PC-3 (cell line): ENCODE results near the gene RXRA. TPM values are rescaled to one million over a fixed set of nuclear protein-coding genes. Genes with fewer than 3 reads are reported as not detected.

Experiments used
- ATAC-seq: fragments of 200-7000 bp; cut with Tn5 transposase; 2 replicates; pipeline ENCODE4 v1.9.1; 2020; ENCODE audit warnings: mild to moderate bottlenecking, moderate library complexity
- BruUV-seq: library from RNA; stranded (reverse); fragments of 400-500 nt; replicated peaks from 2 replicates; lab custom pipeline; 2021; lab: Mats Ljungman, UMichigan
- CTCF ChIA-PET: fragments of 300-600 bp; sonication (Branson Sonifier 250); formaldehyde crosslinking; loops from one replicate; lab custom pipeline; 2022; ENCODE audit warnings: antibody characterized with exemption; lab: Charles Lee
- POLR2A ChIA-PET: fragments of 300-600 bp; sonication (Branson Sonifier 250); formaldehyde crosslinking; loops from one replicate; lab custom pipeline; 2022; ENCODE audit warnings: antibody characterized with exemption; ENCODE audit not compliant: unreplicated experiment; lab: Charles Lee
- DNase-seq: peaks from one replicate; pipeline ENCODE4 v3.0.0-alpha.2; 2015
- H2AFZ ChIP-seq: fragments of 300-600 bp; sonication (generic); 2 replicates; pipeline ENCODE4 v1.6.0; 2016; ENCODE audit warnings: antibody characterized with exemption, low read length
- H3F3A ChIP-seq: fragments of 300-600 bp; sonication (generic); one replicate; pipeline ENCODE4 v1.6.0; 2017; ENCODE audit warnings: antibody characterized with exemption, low read length, control low read depth, mild to moderate bottlenecking; ENCODE audit not compliant: unreplicated experiment
- H3K27ac ChIP-seq: fragments of 300-600 bp; sonication (generic); 2 replicates; pipeline ENCODE4 v1.5.1; 2016; ENCODE audit warnings: mild to moderate bottlenecking, low read length
- H3K27me3 ChIP-seq: fragments of 300-600 bp; sonication (generic); 2 replicates; pipeline ENCODE4 v1.6.1; 2016; ENCODE audit warnings: low read length, mixed read lengths
- H3K36me3 ChIP-seq: fragments of 300-600 bp; sonication (generic); 2 replicates; pipeline ENCODE4 v1.6.1; 2016; ENCODE audit warnings: low read depth, mixed run types, low read length, mixed read lengths
- H3K4me1 ChIP-seq: fragments of 300-600 bp; sonication (generic); 2 replicates; pipeline ENCODE4 v1.5.1; 2016; ENCODE audit warnings: low read length; ENCODE audit not compliant: insufficient read depth
- H3K4me2 ChIP-seq: fragments of 300-600 bp; sonication (generic); 2 replicates; pipeline ENCODE4 v1.6.0; 2016; ENCODE audit warnings: low read length
- H3K4me3 ChIP-seq: fragments of 300-600 bp; sonication (generic); 2 replicates; pipeline ENCODE4 v1.5.1; 2016; ENCODE audit warnings: mild to moderate bottlenecking, low read length, mixed read lengths
- H3K79me2 ChIP-seq: fragments of 300-600 bp; sonication (generic); 2 replicates; pipeline ENCODE4 v1.6.1; 2017; ENCODE audit warnings: low read length, mixed read lengths
- H3K9ac ChIP-seq: fragments of 300-600 bp; sonication (generic); 2 replicates; pipeline ENCODE4 v1.6.0; 2016; ENCODE audit warnings: mild to moderate bottlenecking, low read length
- H3K9me2 ChIP-seq: fragments of 300-600 bp; sonication (generic); replicated peaks from 2 replicates; pipeline ENCODE4 v1.6.1; 2016; ENCODE audit warnings: mixed run types, low read length, mixed read lengths
- H3K9me3 ChIP-seq: fragments of 300-600 bp; sonication (generic); 2 replicates; pipeline ENCODE4 v1.6.1; 2016; ENCODE audit warnings: low read length, mixed read lengths
- H4K20me1 ChIP-seq: fragments of 300-600 bp; sonication (generic); 2 replicates; pipeline ENCODE4 v1.6.1; 2016; ENCODE audit warnings: low read length, mixed read lengths
- EZH2 ChIP-seq: fragments of 300-600 bp; sonication (generic); IDR thresholded peaks from one replicate; pipeline ENCODE4 v1.6.1; 2017; ENCODE audit warnings: antibody characterized with exemption, mild to moderate bottlenecking, low read length; ENCODE audit not compliant: unreplicated experiment
- EZH2phosphoT487 ChIP-seq: fragments of 300-600 bp; sonication (generic); IDR thresholded peaks from 2 replicates; pipeline ENCODE4 v1.6.1; 2018; ENCODE audit warnings: mild to moderate bottlenecking, antibody characterized with exemption, low read length, borderline replicate concordance
- intact Hi-C: fragments of 100-400 bp; cut with micrococcal nuclease; formaldehyde crosslinking; loops from 2 replicates; pipeline ENCODE4 v1.9.0; 2023
- total RNA-seq: library from RNA; depleted of rRNA; stranded (reverse); fragments of >200 nt; gene quantifications from 2 replicates; pipeline ENCODE4 v1.2.3, GENCODE V29; 2014
- TF ChIP-seq, protein P1 (sequence below): fragments of 300-600 bp; sonication (generic); conservative IDR thresholded peaks from 2 replicates; pipeline ENCODE4 v1.5.1; 2017; ENCODE audit warnings: antibody characterized with exemption, low read depth, mild to moderate bottlenecking, low read length

RXRA gene
- total RNA-seq, 1 experiment from 2014 or later = 17.5 TPM

DNA sequence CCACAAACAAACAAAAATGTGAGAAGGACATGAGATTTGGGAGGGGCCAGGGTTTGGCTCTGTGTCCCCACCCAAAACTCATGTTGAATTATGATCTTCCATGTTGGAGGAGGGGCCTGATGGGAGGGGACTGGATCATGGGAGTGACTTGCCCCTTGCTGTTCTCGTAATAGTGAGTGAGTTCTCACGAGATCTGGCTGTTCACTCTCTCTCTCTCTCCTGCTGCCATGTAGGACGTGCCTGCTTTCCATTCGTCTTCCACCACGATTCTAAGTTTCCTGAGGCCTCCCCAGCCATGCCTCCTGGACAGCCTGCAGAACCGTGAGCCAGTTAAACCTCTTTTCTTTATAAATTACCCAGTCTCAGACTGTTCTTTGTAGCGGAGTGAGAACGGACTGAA lies 118.7 kb downstream of the RXRA start:
- peaks cover 5% of the 10 kb centered on the region; the same call in 1 of the 2 replicates for H3K4me1 ChIP-seq
- H3K27ac ChIP-seq = no peak overlapping the region
- ChIA-PET POLR2A (no interaction called here), CTCF (interaction anchor here (1.0 kb wide), 1 partner anchor 274 kb away, joined by 4 read pairs; no protein-coding TSS in a partner anchor)
- H3F3A ChIP-seq = no peaks in the 10 kb centered on the region
- H3K4me3 ChIP-seq = no peak overlapping the region
- no peaks in the 10 kb centered on the region for H3K36me3 ChIP-seq
- H3K27me3 ChIP-seq = no peaks in the 10 kb centered on the region
- H3K9me3 ChIP-seq = no peaks in the 10 kb centered on the region
- ATAC-seq (no peak), DNase-seq (no peak)
- BruUV-seq = no TSS peak
- no peaks in the 10 kb centered on the region for H3K9me2 ChIP-seq
- intact Hi-C loops = loop anchor here (5.0 kb wide), 1 partner anchor 197 kb away; the partner anchor contains the start of gene COL5A1
- no peak overlapping the region for H3K4me2 ChIP-seq
- no peak overlapping the region for H3K9ac ChIP-seq
- H2AFZ ChIP-seq = no peak overlapping the region
- no peak for TF ChIP-seq EZH2phosphoT487
- TF ChIP-seq EZH2 = no peak
- no peaks in the 10 kb centered on the region for H3K79me2 ChIP-seq
- no peaks in the 10 kb centered on the region for H4K20me1 ChIP-seq

DNA sequence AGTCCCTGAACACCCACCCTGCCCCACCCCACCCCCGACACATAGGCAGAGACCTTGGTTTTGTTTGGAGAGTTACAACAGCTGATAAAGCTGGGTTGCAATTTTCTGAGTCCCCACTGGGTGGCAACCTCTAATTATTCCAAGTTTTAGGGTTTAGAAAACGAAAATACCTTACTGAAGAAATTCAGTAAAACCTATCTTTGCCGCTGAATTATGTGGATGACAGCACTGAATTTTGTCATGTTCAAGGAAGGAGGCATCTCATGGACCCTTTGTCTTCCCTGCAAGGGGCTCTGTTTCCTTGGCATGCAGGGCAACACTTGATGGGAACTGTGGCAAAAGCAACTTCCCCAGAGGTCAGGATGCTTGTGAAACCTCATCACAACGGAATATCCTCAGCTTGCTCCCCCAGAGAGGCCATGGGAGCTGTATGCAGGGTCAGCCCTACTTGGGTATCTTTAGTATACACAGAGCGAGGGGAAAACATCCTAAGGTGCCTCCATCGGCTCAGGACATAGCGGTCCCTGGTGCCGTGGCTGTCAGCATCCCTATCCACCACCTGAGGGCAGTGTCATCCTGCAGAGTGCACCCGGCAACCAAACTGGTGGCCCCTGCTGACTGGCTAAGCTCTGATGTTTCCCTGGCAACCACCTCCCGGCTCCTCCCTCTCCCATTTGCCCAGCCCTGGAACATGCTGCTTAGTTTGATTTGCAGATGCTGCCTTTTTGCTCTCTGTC lies 123.1 kb downstream of the RXRA start:
- H3K4me2 ChIP-seq = no peak overlapping the region
- no peak overlapping the region for H2AFZ ChIP-seq
- H3K27ac ChIP-seq = no peak overlapping the region
- no peaks in the 10 kb centered on the region for H3K9me2 ChIP-seq
- POLR2A ChIA-PET = no interaction called here
- no TSS peak for BruUV-seq
- H4K20me1 ChIP-seq = no peaks in the 10 kb centered on the region
- no peak overlapping the region for H3K9ac ChIP-seq
- H3K79me2 ChIP-seq = no peaks in the 10 kb centered on the region
- intact Hi-C loops = loop anchor here (1.0 to 5.0 kb wide), 2 partner anchors 193 to 207 kb away; partner anchors contain the start of gene COL5A1
- no peaks in the 10 kb centered on the region for H3F3A ChIP-seq
- H3K4me3 ChIP-seq = no peak overlapping the region
- TF ChIP-seq, protein P1, sequence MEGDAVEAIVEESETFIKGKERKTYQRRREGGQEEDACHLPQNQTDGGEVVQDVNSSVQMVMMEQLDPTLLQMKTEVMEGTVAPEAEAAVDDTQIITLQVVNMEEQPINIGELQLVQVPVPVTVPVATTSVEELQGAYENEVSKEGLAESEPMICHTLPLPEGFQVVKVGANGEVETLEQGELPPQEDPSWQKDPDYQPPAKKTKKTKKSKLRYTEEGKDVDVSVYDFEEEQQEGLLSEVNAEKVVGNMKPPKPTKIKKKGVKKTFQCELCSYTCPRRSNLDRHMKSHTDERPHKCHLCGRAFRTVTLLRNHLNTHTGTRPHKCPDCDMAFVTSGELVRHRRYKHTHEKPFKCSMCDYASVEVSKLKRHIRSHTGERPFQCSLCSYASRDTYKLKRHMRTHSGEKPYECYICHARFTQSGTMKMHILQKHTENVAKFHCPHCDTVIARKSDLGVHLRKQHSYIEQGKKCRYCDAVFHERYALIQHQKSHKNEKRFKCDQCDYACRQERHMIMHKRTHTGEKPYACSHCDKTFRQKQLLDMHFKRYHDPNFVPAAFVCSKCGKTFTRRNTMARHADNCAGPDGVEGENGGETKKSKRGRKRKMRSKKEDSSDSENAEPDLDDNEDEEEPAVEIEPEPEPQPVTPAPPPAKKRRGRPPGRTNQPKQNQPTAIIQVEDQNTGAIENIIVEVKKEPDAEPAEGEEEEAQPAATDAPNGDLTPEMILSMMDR = peak; percentile 76
- TF ChIP-seq EZH2phosphoT487 = no peak
- ATAC-seq (peak; percentile 98), DNase-seq (peak; percentile 87)
- no peaks in the 10 kb centered on the region for H3K4me1 ChIP-seq
- H3K9me3 ChIP-seq = no peaks in the 10 kb centered on the region
- H3K27me3 ChIP-seq = no peaks in the 10 kb centered on the region
- CTCF ChIA-PET = interaction anchor here (0.6 to 1.0 kb wide), 3 partner anchors 102 to 451 kb away, joined by 3 read pairs; no protein-coding TSS in a partner anchor
- H3K36me3 ChIP-seq = no peaks in the 10 kb centered on the region

DNA sequence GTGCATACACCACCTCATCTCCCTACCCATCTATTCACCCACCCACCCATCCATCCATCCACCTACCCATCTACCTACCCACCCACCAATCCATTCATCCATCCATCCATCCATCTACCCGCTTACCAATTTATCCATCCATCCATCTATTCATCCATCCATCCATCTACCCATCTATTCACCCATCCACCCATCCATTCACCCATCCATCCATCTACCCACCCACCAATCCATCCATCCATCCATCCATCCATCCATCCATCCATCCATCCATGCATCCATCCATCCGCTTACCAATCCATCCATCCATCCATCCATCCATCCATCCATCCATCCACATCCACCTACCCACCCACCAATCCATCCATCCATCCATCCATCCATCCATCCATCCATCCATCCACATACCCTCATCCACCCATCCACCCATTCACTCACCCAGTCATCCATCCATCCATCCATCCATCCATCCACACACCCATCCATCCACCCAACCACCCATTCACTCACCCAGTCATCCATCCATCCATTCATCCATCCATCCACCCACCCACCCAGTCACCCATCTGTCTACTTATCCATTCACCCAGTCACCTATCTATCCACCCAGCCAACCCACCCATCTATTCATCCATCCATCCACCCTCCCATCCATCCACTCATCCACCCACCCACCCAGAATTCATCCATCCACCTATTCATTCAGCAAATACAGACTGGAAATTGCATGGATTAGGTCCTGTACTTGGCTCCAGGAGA lies 125.6 kb downstream of the RXRA start:
- intact Hi-C loops = no loop called here

More for the DNA sequence above, 125.6 kb downstream of the RXRA start:
- Histone ChIP-seq H3F3A (no peaks in the 10 kb centered on the region), H2AFZ (no peak overlapping the region), H3K79me2 (no peaks in the 10 kb centered on the region), H3K9me3 (no peaks in the 10 kb centered on the region), H3K27ac (no peak overlapping the region), H3K27me3 (no peaks in the 10 kb centered on the region), H3K4me2 (no peak overlapping the region), H3K4me1 (peaks cover 12% of the 10 kb centered on the region; the same call in 1 of the 2 replicates), H4K20me1 (no peaks in the 10 kb centered on the region), H3K36me3 (no peaks in the 10 kb centered on the region), H3K4me3 (no peak overlapping the region), H3K9me2 (no peaks in the 10 kb centered on the region), H3K9ac (no peak overlapping the region)
- ATAC-seq (no peak), DNase-seq (no peak)
- TF ChIP-seq EZH2phosphoT487 (no peak), EZH2 (no peak)
- TF ChIP-seq, protein P1 = no peak
- ChIA-PET POLR2A (no interaction called here), CTCF (no interaction called here)
- BruUV-seq = no TSS peak
